Suppressor macrophage treated with lipopolysaccharide for 4 hours (primary cell): Measurements from ENCODE around the gene VNN1.
"Not testable (repeated sequence)": the region's sequence is repeated elsewhere in the genome, so short reads cannot be mapped to it uniquely, and the experiment has no call there.

Source experiments
- DNase-seq: peaks from one replicate; pipeline ENCODE4 v3.0.0-alpha.2; 2020

The VNN1 gene

DNA sequence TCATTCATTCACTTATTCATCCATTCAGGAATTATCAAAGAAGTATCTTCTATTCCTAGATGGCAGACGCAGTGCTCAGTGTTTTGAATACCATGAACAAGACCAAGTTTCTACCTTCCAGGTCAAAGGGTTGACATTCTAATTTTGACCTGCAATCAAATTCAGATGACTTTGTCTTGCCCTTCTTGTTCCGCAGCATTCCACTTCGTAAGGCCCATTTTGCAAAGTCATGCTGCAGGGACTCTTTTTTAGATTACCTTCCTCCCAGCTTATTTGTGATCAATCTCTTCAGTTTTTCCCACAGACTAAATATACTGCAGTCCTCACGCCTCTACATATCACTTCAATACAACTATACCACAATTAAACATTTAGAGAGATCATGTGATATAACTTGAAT lies 47.7 kb downstream of the VNN1 start:
- no peak for DNase-seq

DNA sequence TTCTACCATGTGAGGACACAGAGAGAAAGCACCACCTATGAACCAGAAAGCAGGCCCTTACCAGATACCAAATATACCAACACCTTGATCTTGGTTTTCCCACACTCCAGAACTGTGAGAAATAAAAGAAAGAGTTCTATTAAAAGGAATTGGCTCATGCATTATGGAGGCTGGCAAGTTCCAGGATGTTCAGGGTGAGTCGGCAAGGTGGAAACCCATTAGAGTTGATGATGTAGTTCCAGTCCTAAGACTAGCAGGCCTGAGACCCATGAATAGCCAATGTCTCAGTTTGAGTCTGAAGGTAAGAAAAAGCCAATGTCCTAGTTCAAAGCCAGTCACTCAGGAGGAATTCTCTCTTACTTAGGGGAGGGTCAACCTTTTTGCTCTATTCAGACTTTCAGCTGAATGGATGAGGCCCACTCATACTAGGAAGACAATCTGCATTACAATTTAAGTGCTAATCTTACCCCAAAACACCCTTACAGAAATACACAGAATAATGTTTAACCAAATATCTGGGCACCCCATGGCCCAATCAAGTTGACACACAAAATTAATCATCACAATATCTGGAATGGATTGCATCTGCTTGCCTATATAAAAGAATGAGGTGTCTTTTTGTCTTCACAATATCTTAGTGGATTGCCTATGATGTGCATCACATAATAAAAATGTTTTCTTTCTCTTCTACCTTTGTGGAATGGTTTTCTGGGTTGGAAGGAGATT lies 49.4 kb downstream of the VNN1 start:
- DNase-seq = no peak

DNA sequence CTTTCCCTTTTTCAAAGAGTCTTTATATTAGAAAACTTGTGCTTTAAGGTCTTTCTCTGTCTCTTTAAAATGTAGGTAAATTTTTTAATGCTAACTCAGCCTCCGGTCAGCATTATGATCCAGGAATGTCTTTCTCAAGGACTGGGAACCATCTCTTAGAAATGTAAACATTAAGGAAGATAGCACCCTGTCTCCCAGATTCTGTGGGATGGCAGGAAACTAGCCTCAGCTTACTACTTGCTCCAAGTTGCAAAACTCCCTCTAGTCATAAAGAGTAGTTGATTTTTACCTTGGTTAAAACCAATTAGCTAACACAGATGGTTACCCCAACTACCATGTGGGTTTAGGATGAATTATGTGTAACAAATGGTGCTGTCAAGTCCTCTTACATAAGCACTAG lies 50.2 kb downstream of the VNN1 start:
- no peak for DNase-seq

DNA sequence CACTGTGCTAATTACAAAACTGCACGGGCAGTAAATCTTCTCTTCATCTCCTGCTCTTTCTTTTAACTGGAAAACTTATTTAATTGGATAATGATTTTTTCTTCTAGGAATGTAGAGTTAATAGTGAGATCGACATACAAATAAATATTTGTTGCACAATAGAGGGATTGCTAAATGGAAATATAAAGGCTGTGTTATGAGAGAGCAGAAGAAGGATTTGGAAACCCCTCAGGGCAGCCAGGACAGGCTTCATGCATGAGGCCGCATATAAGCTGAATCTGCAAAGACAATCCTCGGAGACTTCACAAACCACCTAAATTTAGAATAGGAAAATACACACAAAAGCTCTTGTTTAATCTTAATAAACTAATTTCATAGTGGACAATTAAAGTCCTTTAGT lies 51.9 kb downstream of the VNN1 start:
- no peak for DNase-seq

DNA sequence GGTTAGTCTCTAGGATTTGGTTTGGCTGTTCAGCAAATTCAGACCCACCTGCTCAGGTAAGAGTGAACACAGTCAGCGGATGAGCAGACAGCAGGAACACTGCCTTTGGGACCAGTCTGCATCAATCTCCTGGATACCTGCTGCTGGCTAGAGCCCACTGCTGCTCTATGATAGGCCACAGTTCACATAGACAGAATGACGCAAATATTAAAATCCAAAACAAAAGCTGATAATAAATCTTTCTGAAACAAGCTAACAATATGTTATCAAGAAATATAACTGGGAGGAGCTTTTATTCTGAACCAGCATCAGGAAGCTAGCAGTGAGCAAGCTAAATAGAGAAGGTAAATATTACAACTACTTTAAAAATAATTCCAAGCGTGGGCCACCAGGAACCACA lies 54.8 kb downstream of the VNN1 start, which contains the start of gene TAAR1:
Gene TAAR1 (minus strand): TSS at position 101 of the 400 bp plus-strand sequence. CDS start 13,179 bp downstream, outside the sequence.
- DNase-seq = no peak

DNA sequence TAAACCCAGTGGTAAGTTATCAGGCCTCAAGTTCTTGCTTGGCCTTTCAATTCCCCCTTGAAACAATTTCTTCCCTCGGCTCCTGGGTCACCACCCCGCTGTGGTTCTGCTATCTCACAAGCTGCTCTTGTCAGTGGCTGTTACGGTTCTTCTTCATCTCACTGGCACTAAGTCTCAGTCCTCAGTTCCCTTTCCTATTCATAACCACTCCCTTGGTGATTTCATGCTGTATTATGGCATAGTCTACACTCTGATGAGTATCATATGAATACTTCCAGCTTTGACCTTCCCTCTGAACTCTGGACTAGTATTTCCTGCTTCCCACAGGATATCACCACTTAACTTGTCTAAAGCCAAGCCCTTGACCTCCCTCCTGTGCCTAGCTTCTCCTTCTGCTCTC lies 62.8 kb downstream of the VNN1 start:
- peak; percentile 79 for DNase-seq

DNA sequence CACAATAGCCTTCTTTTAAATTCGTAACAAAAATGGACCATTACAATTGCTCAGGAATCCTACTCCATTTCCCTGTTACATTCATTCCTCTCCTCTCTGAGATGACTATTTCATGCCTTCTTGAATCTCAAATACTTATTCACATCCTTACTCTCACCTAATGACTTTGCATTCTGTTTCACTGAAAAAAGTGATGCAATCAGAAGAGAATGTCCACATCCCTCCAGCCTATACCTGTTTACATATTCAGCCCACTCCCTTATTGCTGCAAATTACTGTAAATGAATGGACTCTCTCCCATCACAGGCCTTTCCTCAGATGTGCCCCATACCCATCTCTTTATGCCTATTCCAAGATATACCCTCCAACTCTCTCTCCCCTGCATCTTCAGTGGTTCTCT lies 63.4 kb downstream of the VNN1 start:
- no peak for DNase-seq

DNA sequence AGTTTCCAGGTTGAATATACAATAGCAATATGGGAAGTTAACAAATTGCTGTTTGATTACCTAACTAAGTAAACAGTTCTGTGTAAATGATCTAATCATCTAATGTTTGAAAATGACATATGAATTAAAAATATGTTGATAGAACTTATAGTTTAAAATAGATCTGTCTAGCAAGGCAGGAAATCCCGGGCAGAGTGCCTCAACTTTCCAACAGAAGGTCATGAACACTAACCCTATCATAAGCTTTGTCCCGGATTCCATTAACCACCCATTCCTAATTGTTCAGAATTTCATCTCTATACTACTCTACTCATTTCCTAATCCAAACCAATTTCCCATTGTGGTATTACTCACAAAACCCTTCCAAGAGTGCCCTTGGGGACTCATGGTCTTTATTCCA lies 65.0 kb downstream of the VNN1 start:
- DNase-seq = no peak

DNA sequence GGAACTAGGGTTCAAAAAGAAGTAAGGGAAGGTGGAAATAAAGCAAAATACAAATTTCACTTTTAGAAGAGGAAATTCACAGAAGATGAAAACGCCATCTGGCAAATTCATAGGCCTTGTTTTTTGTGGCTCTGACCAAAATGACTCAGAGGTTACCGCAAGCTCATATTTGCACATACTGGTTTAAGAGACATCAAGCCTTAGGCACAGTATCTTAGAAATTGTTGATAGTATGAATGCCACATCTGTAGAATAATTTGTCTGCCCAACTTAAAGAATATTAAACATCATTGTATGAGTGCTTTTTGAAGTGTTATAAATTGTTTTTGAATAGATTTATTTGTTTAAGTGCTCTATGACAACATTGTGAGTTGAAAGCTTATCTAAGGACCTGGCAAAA lies 65.5 kb downstream of the VNN1 start:
- DNase-seq = peak; percentile 31

DNA sequence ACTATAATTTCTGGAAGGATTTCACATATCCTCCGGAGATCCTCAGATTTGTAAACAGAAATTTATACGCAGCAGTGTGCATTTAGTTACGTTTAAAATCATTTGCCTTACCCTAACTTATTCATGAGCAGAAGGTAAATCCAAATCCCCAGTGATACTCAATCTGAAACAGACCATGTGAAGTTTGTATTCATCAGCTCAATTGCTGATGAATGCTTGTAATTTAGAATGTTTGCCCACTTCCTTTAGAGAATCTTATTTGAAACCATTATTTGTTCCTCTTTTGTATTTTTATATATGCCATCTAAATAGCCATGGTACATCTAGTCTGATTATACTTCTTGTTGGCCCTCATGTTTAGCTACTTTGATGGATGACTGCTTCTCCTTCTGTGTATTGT lies 70.3 kb downstream of the VNN1 start:
- no peak for DNase-seq

DNA sequence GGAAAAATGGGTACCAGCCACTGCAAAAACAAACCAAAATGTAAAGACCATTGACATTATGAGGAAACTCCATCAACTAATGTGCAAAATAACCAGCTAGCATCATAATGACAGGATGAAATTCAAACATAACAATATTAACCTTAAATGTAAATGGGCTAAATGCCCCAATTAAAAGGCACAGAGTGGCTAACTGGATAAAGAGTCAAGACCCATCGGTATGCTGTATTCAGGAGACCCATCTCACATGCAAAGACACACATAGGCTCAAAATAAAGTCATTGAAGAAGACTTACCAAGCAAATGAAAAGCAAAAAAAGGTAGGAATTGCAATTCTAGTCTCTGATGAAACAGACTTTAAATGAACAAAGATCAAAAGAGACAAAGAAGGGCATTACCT lies 76.7 kb downstream of the VNN1 start:
- not testable (repeated sequence) for DNase-seq

DNA sequence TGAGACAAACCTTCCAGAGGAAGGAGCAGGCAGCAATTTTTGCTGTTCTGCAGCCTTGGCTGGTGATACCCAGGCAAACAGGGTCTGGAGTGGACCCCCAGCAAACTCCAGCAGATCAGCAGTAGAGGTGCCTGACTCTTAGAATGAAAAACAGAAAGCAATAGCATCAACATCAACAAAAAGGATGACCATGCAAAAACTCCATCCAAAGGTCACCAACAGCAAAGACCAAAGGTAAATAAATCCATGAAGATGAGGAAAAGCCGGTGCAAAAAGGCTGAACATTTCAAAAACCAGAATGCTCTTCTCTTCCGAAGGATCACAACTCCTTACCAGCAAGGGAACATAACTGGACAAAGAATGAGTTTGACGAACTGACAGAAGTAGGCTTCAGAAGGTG lies 77.9 kb downstream of the VNN1 start:
- DNase-seq = not testable (repeated sequence)

DNA sequence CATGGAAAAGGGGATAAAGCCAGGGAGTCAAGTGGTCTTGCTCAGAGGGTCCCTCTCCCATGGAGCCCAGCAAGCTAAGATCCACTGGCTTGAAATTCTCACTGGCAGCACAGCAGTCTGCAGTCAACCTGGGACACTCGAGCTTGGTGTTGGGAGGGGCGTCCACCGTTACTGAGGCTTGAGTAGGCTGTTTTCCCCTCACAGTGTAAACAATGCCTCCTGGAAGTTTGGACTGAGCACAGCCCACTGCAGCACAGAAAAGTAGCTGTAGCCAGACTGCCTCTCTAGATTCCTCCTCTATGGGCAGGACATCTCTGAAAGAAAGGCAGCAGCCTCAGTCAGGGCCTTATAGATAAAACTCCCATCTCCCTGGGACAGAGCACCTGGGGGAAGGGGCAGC lies 78.6 kb downstream of the VNN1 start:
- DNase-seq = not testable (repeated sequence)

DNA sequence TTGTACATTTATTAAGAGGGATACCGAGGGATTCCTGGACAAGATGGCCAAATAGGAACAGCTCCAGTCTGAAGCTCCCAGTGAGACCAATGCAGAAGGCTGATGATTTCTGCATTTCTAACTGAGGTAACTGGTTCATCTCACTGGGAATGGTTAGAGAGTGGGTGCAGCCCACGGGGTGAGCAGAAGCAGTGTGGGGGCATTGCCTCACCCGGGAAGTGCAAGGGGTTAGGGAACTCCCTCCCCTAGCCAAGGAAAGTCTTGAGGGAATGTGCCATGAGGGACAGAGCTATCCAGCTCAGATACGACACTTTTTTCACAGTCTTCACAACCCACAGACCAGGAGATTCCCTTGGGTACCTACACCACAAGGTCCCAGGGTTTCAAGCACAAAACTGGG lies 79.1 kb downstream of the VNN1 start:
- no peak for DNase-seq

DNA sequence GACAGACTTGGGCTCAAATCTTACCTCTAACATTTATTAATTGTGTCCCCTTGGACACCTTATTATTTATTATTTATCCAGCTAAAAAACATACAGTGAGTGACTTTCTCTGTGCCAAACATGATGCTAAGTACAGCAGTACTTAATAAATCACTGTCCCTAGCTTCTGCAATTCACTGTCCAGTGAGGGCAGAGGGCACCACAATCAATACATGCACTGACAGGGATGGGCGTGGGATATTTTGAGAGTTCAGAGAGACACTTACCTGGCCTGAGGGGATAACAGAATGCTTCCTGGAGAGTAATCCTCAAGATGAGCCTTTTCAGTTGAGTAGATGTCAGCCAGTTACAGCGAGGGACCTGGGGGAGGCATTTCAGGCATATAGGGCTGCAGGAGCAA lies 80.5 kb downstream of the VNN1 start:
- no peak for DNase-seq
